CD4-positive, alpha-beta T cell treated with Interleukin-1 beta for 1 hour (primary cell): ENCODE measurements around the gene GBE1.
"Not testable (repeated sequence)": the region's sequence is repeated elsewhere in the genome, so short reads cannot be mapped to it uniquely, and the experiment has no call there.

Experiments
- DNase-seq, 2 donors: peaks; one replicate each; pipeline ENCODE4 v3.0.0-alpha.2; 2020 to 2022

GBE1 gene

DNA sequence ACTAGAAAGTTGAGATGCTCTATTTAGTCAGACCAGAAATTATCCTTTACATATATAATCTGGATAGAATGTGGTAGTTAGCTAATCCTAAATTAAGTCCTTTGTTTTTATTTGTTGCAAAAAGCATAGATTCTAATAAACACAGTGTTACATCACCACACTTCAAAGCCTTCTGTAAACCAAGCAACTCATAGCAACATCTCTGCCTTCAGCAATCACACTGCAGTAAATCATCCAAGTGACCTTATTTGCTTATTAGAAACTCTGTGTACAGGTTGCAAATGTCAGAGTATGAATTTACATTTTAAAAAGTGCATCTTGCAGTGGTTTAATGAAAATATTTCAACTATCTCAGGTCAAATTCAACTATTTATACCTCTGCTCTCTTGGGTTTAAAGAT is 242.5 kb downstream of the GBE1 start:
- DNase-seq, result no peak

DNA sequence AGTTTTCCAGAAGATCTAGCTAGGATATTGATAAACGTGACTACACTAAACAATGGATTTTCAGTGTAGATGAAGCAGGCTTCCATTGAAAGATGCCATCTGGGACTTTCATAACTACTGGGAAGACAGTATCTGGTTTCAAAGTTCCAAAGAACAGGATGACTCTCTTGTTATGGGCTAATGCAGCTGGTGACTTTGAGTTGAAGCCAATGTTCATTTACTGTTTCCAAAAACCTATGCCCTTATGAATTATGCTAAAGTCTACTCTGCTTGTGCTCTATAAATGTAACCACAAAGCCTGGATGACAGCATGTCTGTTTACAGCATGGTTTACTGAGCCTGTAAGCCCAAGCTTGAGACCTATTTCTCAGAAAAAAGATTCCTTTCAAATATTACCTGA is 245.4 kb downstream of the GBE1 start:
- no peak for DNase-seq

DNA sequence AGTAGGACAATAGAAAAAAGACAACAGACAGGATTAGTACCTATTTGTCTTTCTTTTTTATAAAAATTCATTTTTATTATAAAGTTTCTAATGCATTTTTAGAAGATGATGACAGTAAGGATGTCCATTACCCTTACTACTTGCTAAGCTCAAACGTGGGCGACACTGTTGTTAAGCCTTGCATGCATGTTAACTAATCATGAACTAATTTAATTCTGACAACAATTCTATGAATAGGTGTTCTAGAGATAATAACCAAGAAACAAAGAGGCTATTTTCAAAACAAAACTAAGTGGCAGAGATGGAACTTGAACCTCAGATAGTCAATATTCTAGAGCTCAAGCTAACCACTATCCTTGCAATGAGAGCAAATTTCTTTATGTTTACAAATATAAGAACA is 247.9 kb downstream of the GBE1 start:
- DNase-seq, result no peak

DNA sequence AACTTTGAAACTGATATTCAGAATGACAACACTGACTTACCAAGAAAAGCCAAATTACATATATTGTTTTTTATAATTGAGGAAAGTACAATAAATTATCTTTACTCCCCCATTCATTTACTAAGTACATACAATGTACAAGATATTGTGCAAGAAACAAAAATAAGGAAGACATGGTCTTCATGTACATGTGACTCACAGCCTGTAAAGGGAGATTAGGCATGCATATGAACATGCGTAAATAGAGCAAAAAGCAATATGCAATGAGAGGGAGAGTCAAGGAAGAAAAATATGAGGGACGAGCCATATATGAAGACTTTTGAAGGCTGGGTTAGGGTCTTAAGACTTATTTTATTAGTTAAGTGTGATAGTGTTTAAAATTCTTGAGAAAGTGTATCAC is 258.4 kb downstream of the GBE1 start:
- no peak for DNase-seq

DNA sequence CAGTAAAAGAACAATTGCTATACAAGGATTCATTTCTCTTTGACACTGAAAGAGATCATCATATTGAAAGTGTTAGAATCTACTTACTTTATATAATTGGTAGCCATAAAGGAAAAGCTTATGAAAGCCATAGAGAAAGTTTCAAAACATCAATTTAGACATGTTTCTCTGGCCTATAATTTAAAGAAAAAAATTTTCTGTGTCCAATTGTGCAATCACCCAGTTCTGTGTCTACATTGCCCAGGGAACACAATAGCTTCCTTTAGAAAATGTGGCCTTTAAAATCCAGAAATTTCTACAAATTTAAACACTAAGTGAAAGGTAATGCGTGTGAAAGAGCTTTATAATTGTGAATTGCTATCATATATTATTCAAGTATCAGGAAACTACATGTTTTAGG is 259.2 kb downstream of the GBE1 start:
- DNase-seq, result no peak

DNA sequence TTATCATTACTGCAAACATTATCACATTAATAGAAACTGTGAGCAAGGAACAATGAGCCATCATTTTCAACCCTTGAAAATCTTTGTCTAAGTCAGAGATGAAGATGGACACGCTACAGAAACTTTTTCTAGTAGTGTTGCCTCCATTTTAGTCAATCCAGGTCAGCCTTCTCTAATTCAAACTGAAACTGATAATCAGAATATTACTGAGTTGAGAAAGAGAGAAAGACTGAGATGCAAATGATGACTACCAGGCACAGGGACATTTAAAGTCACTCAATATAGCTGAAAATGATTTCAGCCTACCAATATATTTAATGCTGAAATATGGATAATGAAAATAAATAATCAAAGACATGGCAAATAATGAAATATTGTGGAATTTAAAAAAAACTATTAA is 261.4 kb downstream of the GBE1 start:
- no peak for DNase-seq

DNA sequence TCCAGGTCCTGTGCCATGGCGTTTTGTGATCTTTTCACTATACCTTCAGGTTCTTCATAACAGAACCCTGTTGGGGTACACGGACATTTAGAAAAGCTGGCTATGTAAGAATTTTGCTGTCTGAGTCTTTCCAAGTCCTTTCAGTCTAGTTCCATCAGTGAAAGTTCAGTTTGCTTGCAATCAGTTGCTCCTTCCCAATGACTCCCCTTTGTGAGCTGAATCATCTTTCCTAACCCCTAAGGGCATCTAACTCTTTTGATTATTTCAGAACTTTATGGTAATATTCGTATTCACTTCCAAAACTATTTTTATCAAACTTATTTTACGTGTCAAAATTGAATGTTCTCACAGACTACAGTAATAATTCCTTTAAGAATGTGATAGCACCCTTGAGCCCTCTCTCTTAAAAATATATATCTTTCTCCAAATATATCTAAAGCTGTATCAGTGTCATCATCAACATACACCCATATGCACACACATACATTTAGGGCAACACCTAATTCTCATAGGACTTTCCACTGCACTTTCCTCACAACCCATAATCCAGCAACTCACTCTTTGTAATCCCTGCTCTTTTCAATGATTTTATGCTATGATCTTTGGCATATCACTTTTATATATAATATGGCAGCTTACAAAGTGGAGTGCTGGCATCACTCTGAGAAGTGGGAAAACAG is 263.7 kb downstream of the GBE1 start:
- DNase-seq, result no peak

DNA sequence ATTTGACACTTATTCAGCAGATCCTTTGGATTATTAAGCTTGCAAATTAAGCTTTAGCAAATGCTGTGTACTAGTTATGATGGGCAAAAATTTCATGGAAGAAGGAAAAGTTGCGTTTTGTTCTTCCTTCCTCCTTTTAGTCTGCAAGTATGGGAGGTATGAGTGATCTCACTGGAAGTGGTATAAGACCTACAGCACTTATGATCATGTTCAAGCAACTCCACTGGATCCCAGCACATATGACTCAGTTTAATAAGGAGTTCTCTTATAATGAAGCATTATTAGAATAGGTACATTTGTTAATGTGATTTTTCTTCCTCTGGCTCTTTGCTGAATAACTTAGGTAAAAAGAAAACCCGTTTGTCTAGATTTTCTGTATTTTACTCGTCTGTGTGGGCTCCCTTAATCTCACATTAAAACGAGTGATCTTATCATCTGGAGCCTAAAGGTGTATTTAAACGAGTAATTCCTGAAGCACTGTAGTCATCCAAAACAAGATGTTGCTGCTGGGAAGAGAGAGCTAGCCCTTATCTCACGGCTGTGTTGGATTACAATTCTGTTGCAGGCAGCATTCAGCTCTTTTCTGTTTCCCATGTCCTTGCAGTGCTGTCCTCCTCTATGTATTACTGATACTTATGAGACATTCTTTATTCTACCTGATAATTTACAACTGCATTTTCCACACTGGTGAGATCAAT is 264.9 kb downstream of the GBE1 start:
- DNase-seq, result no peak

DNA sequence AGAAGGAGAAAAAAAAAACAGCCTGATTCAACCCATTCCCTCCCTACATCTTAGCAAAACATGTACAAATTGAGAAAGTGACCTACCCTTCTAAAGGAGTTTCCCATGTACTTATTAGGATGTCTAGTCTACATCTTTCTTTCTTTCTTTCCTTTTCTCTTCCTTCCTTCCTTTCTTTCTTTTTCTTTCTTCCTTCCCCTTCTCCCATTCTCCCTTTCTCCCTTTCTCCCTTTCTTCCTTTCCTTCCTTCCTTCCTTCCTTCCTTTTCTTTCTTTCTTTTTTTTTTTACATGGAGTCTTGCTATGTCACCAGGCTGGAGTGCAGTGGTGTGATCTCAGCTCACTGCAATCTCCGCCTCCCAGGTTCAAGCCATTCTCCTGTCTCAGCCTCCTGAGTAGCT is 269.0 kb downstream of the GBE1 start:
- not testable (repeated sequence) for DNase-seq

DNA sequence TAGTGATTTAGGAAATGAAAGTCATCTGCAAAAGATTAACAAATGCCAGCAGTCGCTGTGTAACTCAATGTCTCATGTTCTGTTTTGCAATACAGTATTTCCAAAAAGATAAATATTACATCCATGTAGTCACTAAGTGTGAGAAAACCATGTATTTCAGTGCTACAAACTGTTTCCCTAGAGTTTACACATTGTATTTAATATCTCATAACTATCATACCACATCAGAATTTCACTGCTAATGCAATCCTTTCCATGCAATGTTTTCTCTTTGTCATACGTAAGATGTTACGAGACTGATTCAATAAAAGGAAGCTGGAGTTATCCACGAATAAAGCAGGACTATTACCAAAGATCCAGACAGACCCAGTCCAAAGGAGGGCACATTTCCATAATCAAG is 269.4 kb downstream of the GBE1 start:
- DNase-seq, result no peak

DNA sequence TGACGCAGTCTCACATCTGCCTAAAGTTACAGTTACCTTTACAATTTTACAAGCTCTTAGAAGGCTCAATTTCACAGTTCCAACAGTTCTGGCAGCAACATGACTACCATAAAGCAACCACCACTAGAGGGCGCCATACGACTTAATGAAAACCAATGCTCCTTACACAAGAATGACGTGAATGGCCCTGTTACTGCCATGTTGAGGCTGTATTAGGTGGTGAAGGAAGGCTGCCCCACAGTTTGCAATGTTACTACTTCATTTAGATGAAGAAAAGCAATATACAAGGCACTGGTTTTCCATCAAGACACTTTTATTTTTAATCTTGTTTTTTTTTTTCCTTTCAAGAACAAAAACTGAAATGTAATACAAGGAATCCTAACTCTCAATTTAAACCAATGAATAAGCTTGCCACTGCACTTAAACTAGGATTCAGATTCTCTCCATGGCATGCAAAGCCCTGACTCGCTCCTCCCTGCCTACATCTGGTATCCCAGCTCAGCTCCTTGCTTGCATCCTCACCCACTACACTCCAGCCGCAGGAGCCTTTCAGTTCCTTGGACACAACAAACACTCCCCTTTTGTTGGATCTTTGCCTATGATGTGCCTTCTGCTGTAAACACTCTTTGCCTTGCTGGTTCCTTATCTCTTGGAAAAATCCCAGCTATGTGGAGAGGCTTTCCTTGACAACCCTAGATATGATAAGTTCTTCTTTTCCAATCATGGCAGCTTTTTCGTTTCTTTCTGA is 270.7 kb downstream of the GBE1 start:
- peak; percentile 60 to 69 for DNase-seq

DNA sequence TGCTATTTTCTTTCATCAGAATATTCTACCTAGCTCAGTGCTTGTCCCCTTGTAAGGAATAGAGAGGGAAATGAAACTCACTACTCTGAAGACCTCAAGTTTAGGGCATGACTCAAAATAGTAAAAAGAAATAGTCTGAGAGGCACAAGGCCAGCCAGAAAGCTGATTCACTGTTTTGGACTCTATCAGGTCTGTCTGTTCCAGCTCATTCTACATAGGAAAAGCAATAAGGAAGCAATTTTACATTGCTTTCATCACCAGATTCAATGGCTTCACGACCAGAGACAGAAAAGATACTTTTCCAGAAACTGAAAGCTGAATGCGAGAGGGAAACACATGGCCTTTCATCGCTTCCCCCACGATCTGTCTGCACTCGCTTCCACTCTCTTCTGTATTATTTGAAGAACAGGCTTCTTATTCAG is 276.0 kb downstream of the GBE1 start:
- no peak for DNase-seq

DNA sequence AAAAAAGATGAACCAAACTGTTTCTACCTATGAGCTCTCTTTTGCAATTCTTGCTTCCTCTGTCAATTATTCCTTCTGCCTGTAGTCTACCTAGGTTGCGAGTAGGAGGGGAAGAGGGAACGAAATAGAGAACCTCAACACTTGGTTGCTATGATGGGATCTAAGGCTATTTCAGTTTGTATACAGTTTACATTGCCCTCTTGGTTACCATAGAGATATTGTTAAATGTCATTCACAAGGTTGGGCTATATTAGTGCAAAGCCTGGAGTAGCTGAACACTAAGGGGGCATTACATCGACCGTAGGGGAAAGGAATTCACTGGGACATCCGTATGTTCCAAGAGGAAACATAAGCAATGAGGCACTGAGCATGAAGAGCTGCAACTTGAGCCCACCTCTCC is 276.9 kb downstream of the GBE1 start:
- no peak for DNase-seq

DNA sequence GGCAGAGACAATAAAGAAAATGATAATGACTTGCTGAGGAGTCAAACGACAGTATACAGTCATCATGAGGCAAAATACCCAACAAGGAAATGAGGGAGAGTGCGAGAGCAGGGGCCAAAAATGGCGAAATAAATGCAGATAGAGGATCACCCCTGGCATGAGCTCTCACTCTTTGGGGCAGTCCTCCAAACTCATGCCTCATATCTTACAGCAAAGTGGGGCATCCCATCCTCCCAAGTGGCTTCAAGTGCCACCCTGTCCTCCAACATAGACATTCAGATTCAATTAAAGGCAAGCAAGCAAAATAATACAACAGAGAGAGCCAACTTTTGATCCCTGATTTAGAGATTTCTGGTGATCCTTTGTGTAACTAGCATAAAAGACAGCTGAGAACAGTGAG is 278.4 kb downstream of the GBE1 start:
- DNase-seq, result no peak

DNA sequence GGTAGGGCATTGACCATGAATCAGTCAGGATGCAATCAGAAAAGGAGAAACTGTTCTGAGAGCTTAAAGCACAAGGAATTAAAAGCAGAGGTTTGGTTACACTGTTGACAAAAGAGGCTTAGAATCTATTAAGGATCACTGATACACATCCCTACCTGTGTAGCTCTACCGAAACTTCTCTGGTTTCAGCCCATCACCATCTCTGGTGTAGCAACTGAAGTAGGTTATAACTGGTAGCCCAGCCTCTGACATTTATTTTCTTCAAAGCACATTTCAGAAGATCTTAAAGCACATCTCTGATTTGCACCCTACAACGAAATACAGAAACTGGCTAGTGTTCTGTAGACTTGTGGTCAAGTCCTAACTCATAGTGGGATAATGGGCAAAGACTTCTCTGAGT is 283.7 kb downstream of the GBE1 start:
- DNase-seq, result no peak

DNA sequence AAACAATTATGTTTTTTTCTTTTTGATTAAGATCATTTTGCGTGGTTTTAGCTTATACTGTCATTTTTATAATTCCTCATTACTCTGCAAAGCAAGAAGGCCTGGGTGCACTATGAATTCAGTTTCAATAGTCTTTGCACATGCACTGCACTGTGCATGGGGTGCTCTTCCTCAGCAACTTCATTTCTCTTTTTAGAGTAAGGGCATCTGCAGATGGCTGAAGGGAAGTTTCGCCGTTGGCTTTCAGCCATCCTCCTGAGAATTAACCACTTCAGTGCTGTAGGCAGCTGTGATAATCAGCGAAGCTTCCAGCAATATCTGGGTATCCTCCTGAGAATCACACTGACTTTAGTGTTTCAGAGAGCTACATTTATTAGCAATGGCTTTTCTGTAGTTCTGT is 284.8 kb downstream of the GBE1 start:
- no peak for DNase-seq

DNA sequence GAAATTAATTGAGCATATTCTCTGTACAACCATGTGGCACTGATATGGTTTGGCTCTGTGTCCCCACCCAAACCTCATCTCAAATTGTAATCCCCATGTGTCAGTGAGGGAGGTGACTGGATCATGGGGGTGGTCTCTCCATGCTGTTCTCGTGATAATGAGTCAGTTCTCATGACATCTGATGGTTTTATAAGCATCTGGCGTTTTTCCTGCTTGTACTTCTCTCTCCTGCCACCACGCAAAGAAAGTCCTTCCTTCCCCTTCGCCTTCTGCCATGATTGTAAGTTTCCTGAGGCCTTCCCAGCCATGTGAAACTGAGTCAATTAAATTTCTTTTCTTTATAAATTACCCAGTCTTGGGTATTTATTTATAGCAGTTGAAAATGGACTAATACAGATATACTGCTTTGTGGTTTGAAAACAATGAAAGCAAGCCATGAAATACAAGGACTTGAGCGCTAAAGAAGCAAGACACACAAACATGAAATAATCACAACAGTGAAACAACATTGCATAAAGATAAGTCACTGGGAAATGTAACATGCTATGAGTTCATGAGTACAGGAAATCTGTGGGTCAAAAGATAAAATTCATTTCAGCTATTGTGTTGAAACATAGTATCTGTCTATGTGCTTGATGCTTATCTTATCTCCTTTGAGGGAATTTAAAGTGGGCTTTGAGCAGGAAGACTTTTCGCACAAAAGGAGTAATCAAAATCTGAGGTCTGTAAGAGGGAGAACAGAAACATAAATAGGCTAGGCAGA is 288.7 kb downstream of the GBE1 start:
- DNase-seq, result no peak

DNA sequence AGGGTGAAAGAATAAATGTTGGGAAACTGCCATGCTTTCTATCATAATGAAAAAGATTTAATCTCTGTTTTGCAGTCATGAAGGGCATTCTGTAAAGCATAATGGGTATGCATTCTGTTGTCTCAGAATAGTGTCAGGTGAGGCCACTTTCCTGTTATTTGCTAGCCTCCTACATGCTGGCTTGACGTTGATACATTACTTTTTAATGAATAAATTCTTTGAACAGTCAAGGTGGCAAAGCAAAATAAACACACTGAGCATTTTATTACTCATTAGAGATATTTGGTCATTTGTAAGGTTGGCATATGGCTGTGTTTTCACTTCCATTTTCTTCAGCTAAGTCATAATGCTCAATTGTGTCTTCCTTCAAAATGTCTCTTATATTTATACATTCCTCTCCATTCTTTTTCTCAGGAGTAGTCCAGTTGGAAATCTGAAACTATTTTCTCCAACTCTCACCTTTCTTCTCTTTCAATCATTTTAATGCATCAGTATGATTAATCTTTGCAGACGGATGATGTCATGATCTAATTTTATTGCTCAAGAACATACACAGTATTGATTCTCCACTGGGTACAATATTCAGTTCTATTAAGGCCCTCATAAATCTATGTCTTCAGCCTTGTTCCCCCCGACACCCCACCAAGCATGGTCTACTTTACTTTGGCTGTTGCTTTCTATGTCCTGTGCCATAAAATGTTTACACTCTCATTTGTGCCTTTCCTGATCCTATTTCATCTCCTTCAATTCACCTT is 290.7 kb downstream of the GBE1 start:
- no peak for DNase-seq

DNA sequence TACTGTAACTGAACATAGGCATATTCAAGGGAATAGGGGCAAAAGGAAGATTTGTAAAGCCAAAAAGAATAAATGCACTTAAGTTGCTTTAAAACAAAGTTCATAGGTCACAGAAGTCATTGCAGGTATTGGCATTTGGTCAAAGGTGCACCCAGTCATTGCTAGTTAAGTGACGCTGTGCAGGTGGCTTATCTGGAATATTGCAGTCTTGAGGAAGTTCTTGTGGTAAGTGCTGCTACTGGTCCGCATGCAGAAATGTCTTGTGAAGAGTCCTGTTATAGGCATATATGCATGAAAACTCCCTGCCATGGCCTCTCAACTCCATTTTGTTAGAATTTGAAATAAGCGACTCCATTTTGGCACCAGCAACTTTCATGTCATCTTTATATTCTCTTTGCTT is 293.1 kb downstream of the GBE1 start:
- no peak for DNase-seq

DNA sequence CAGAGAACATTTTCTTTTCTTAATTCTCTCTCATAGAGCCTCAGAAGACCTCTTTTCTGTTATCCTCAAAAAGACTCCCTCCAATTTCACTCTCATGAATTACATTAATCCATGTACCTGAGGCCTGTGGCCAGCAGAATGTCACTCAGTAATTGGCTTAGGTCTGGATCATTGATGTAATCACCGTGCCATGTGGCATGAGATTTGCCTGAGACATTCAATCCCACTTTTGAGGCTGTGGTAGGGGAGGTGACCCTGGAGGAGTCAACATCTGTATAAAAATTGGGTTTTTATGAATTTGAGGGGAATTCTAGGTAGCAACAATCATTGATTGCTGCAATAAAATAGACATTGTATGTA is 295.3 kb downstream of the GBE1 start:
- DNase-seq, result no peak

DNA sequence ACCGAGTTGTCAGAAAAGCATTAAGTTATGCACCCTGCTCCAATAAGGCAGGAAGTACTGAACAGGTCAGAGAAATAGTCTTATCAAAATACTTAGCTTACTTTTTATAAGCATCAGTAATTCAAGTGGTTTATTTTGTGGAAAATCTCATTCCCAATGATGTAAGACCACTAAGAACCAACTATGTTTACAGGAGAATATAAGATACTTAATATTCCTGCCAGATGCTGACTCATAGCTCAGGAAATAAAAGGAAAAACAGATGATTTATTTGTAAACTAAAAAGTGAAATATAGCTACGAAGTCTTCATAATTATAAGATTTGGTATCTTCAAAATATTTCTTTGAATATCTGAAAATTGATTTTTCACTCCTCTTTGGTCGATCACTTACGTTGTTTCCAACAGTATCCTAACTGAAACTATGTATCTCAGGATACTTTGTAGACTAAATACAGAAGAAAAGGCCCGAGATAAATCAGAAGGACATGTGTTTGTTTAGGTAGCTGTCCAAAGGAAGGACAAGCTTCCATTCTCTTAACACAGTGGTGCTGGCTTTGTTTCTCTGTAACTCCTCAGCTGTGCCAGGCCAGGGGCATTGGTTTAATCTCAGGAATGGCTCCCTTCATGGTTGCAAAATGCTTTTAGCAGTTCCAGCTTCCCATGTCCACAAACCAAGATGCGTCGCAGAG is 295.8 kb downstream of the GBE1 start:
- no peak for DNase-seq

DNA sequence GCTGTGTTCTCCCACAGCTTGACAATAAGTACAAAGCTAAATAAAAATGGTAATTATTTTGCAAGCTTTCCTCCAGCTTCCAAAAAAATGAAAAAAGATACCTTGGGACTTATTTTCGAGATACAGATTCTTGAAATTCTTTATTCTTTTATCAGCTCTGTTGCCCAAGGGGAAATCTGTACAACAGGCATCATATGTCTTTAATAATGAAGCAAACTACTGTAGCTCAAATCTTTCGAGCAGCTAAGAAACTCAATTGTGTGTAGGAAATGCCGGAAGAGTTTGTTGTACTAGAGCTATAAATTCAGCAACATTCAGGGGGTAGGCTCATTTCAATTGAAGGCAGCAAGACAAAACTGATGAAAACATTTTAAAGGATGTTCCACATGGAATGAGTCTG is 297.7 kb downstream of the GBE1 start:
- no peak for DNase-seq
